Measurements from ENCODE around the gene PSEN1.
A peak's percentile ranks its signal among the peaks of the same experiment; 100 is the strongest.

The PSEN1 gene

DNA sequence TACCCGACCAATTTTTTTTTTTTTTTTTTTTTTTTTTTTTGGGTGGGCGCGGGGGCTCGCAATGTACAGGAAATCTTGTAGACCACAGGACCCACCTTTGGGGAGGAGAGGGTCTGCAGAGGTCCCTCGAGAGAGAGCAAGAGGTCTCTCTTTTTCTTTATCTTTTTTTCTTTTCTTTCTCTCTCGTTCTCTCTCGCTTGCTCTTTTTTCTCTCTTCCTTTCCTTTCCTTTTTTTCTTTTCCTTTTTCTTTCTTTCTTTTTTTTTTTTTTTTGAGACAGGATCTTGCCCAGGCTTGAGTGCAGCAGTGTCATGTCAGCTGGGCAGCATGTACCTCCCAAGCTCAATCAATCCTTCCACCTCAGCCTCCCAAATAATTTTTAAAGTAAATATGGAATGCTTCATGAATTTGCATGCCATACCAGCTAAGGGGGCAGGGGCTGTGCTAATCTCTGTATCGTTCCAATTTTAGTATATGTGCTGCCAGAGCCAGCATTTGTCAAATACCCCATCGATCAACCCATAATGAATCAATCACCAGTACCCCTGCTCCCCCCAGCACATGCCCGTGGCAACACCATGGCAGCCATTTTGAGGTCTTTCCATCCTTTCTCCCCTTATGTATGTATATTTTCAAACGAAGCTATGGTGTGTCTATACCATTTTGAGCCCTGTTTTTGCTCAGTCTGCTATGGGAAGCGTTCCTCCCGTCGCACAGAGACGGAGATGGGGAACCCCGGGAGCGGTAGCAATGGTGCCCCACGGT is 110.3 kb downstream of the PSEN1 start:
- Histone ChIP-seq H3K27me3 (ENCODE audit: insufficient read depth, poor library complexity, severe bottlenecking) (no peaks in the 10 kb centered on the region), H3K4me3 (replicated peaks; ENCODE audit: insufficient read depth, low read length) (peak overlapping the region; percentile 49), H3K27ac (replicated peaks) (no peak overlapping the region)
- TF ChIP-seq SPI1 (IDR thresholded peaks at IDR 0.05; ENCODE audit: borderline replicate concordance, low read depth) = no peak
- TF ChIP-seq POLR2AphosphoS5 (IDR thresholded peaks at IDR 0.05; ENCODE audit: low read depth) = no peak
- no peak for TF ChIP-seq GABPA (IDR thresholded peaks at IDR 0.05; ENCODE audit: low read depth)
- TF ChIP-seq, protein P1, sequence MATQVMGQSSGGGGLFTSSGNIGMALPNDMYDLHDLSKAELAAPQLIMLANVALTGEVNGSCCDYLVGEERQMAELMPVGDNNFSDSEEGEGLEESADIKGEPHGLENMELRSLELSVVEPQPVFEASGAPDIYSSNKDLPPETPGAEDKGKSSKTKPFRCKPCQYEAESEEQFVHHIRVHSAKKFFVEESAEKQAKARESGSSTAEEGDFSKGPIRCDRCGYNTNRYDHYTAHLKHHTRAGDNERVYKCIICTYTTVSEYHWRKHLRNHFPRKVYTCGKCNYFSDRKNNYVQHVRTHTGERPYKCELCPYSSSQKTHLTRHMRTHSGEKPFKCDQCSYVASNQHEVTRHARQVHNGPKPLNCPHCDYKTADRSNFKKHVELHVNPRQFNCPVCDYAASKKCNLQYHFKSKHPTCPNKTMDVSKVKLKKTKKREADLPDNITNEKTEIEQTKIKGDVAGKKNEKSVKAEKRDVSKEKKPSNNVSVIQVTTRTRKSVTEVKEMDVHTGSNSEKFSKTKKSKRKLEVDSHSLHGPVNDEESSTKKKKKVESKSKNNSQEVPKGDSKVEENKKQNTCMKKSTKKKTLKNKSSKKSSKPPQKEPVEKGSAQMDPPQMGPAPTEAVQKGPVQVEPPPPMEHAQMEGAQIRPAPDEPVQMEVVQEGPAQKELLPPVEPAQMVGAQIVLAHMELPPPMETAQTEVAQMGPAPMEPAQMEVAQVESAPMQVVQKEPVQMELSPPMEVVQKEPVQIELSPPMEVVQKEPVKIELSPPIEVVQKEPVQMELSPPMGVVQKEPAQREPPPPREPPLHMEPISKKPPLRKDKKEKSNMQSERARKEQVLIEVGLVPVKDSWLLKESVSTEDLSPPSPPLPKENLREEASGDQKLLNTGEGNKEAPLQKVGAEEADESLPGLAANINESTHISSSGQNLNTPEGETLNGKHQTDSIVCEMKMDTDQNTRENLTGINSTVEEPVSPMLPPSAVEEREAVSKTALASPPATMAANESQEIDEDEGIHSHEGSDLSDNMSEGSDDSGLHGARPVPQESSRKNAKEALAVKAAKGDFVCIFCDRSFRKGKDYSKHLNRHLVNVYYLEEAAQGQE (IDR thresholded peaks at IDR 0.05; ENCODE audit: insufficient replicate concordance, low read depth) = no peak
- TF ChIP-seq CTCF (IDR thresholded peaks at IDR 0.05; ENCODE audit: insufficient read depth, low read length) = no peak
- no peak for DNase-seq (ENCODE audit: low read depth in 1 of 2, low spot score in 1 of 2)

- Histone ChIP-seq H3K27me3 (ENCODE audit: insufficient read depth, poor library complexity, severe bottlenecking) (no peaks in the 10 kb centered on the region), H3K4me3 (replicated peaks; ENCODE audit: insufficient read depth, low read length) (no peak overlapping the region), H3K27ac (replicated peaks) (no peak overlapping the region)
- no peak for TF ChIP-seq GABPA (IDR thresholded peaks at IDR 0.05; ENCODE audit: low read depth)
- TF ChIP-seq, protein P1 (IDR thresholded peaks at IDR 0.05; ENCODE audit: insufficient replicate concordance, low read depth) = no peak
- TF ChIP-seq POLR2AphosphoS5 (IDR thresholded peaks at IDR 0.05; ENCODE audit: low read depth) = no peak
- TF ChIP-seq SPI1 (IDR thresholded peaks at IDR 0.05; ENCODE audit: borderline replicate concordance, low read depth) = no peak
- no peak for TF ChIP-seq CTCF (IDR thresholded peaks at IDR 0.05; ENCODE audit: insufficient read depth, low read length)
- DNase-seq (ENCODE audit: low read depth in 1 of 2, low spot score in 1 of 2) = no peak
Observed at GRCh38 chr14:73248108-73248868, 112.0 kb downstream of the PSEN1 start.

DNA sequence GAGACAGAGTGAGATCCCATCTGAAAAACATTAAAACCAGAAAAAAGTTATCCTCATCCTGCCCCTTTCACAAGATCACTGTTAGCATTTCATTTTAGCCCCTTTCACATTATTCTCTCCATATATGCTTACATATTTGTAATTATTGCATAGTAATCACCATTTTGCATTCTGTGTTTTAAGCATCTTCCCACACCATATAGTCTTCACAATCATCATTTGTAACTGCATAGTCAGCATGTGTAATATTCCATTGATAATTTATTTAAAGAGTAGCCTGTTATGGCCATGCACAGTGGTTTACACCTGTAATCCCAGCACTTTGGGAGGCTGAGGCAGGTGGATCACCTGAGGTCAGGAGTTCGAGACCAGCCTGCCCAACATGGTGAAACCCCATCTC is 112.8 kb downstream of the PSEN1 start:
- no peak overlapping the region for H3K4me3 ChIP-seq (replicated peaks; ENCODE audit: insufficient read depth, low read length)
- no peak overlapping the region for H3K27ac ChIP-seq (replicated peaks)
- no peak for DNase-seq (ENCODE audit: low read depth in 1 of 2, low spot score in 1 of 2)
- TF ChIP-seq POLR2AphosphoS5 (IDR thresholded peaks at IDR 0.05; ENCODE audit: low read depth) = no peak
- no peak for TF ChIP-seq SPI1 (IDR thresholded peaks at IDR 0.05; ENCODE audit: borderline replicate concordance, low read depth)
- TF ChIP-seq CTCF (IDR thresholded peaks at IDR 0.05; ENCODE audit: insufficient read depth, low read length) = no peak
- no peak for TF ChIP-seq GABPA (IDR thresholded peaks at IDR 0.05; ENCODE audit: low read depth)
- TF ChIP-seq, protein P1 (IDR thresholded peaks at IDR 0.05; ENCODE audit: insufficient replicate concordance, low read depth) = no peak
- H3K27me3 ChIP-seq (ENCODE audit: insufficient read depth, poor library complexity, severe bottlenecking) = no peaks in the 10 kb centered on the region

Measured in HL-60 (cell line).